ENCODE results near the gene LDLRAD4. TPM values are rescaled to one million over a fixed set of nuclear protein-coding genes. Genes with fewer than 3 reads are reported as not detected.

Gene LDLRAD4
- total and polyA plus RNA-seq, 12 donors, result 3.9 to 64.5 (median 36.0) TPM

DNA sequence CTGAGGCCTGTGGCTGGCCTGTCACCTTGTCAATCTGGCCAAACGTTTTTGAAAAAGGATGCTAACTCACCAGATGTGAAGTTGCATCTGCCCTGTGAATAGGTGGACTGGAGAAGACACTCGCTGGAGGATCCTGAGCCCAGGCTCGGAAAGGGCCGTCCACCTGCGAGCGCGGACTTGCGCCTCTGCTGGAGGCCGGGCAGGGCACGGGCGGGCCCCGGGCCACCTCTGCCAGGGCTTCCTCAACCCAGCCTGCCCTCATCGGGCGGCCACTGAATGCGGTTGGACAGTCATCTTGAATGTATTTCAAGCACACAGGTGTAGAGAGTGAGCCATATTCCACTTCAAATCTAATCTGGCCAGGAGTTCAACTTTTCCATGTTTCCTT lies 423.9 kb downstream of the LDLRAD4 start:
- TF ChIP-seq CTCF (IDR thresholded peaks at IDR 0.05) (no peak), POLR2A (IDR thresholded peaks at IDR 0.05) (no peak)
- DNase-seq, result peak in 1 of 7 donors; percentile 48
- intact Hi-C loops (cut with DNase I), result loop anchor here in 1 of 2 donors (10.0 kb wide), 1 partner anchor 72 kb away; no protein-coding TSS in a partner anchor
- whole genome bisulfite sequencing, 4 donors, result 77 to 95% (median 90%) methylated on average over 4 to 15 of the region's 15 CpGs
- no peaks in the 10 kb centered on the region for H3K9me3 ChIP-seq (replicated peaks in 1 of 3)
- peak overlapping the region in 3 of 5 donors; percentile 2 to 76 (median 65) for H3K27ac ChIP-seq
- H3K4me3 ChIP-seq, result no peak overlapping the region
- H3K27me3 ChIP-seq, result no peaks in the 10 kb centered on the region
- H3K4me1 ChIP-seq (replicated peaks in 1 of 2), result no peaks in the 10 kb centered on the region
- peaks cover 0 to 9% of the 10 kb centered on the region in 2 donors for H3K36me3 ChIP-seq (replicated peaks in 1 of 2)

GRCh38 chr18:13643261-13643751 lies 424.7 kb downstream of the LDLRAD4 start:
- no peak for DNase-seq
- H3K4me3 ChIP-seq, result no peak overlapping the region
- H3K36me3 ChIP-seq (replicated peaks in 1 of 2), result peaks cover 0 to 9% of the 10 kb centered on the region in 2 donors
- intact Hi-C loops (cut with DNase I), result loop anchor here in 1 of 2 donors (10.0 kb wide), 1 partner anchor 71 kb away; no protein-coding TSS in a partner anchor
- no peaks in the 10 kb centered on the region for H3K4me1 ChIP-seq (replicated peaks in 1 of 2)
- no peak overlapping the region for H3K27ac ChIP-seq
- WGBS, 4 donors, result 78 to 83% (median 80%) methylated on average over 16 of the region's 16 CpGs
- H3K27me3 ChIP-seq, result no peaks in the 10 kb centered on the region
- H3K9me3 ChIP-seq (replicated peaks in 1 of 3), result no peaks in the 10 kb centered on the region
- no peak for TF ChIP-seq POLR2A (IDR thresholded peaks at IDR 0.05)
- no peak for TF ChIP-seq CTCF (IDR thresholded peaks at IDR 0.05)

- Histone ChIP-seq H3K27me3 (no peaks in the 10 kb centered on the region), H3K4me3 (no peak overlapping the region), H3K36me3 (replicated peaks in 1 of 2) (peaks cover 0 to 9% of the 10 kb centered on the region in 2 donors), H3K4me1 (replicated peaks in 1 of 2) (no peaks in the 10 kb centered on the region), H3K27ac (no peak overlapping the region), H3K9me3 (replicated peaks in 1 of 3) (no peaks in the 10 kb centered on the region)
- WGBS, 4 donors, result 93 to 97% (median 95%) methylated on average over 9 to 16 of the region's 16 CpGs
- intact Hi-C loops (cut with DNase I), result loop anchor here in 1 of 2 donors (10.0 kb wide), 1 partner anchor 70 kb away; no protein-coding TSS in a partner anchor
- peak in 1 of 7 donors; percentile 47 for DNase-seq
- TF ChIP-seq CTCF (IDR thresholded peaks at IDR 0.05) (no peak), POLR2A (IDR thresholded peaks at IDR 0.05) (no peak)
These were observed 426.5 kb downstream of the LDLRAD4 start for GRCh38 chr18:13645093-13645492.

GRCh38 chr18:13646633-13647032 lies 428.1 kb downstream of the LDLRAD4 start:
- Histone ChIP-seq H3K27ac (no peak overlapping the region), H3K4me3 (no peak overlapping the region), H3K4me1 (replicated peaks in 1 of 2) (no peaks in the 10 kb centered on the region), H3K9me3 (replicated peaks in 1 of 3) (no peaks in the 10 kb centered on the region), H3K36me3 (replicated peaks in 1 of 2) (peaks cover 0 to 9% of the 10 kb centered on the region in 2 donors), H3K27me3 (no peaks in the 10 kb centered on the region)
- WGBS, 4 donors, result 81 to 88% (median 83%) methylated on average over 4 of the region's 4 CpGs
- TF ChIP-seq POLR2A (IDR thresholded peaks at IDR 0.05), result no peak
- no peak for TF ChIP-seq CTCF (IDR thresholded peaks at IDR 0.05)
- peak in 1 of 7 donors; percentile 27 for DNase-seq
- intact Hi-C loops (cut with DNase I), result loop anchor here in 1 of 2 donors (10.0 kb wide), 1 partner anchor 68 kb away; no protein-coding TSS in a partner anchor
